NCI-H1092 treated with DMSO at 0.1 percent for 48 hours (cell line): ENCODE data around the gene SERHL2.
"Not testable (repeated sequence)": the region's sequence is repeated elsewhere in the genome, so short reads cannot be mapped to it uniquely, and the experiment has no call there.

ENCODE experiments used
- DNase-seq: peaks from one replicate; lab custom pipeline; 2025; lab: John Stamatoyannopoulos, UW

Gene SERHL2

DNA sequence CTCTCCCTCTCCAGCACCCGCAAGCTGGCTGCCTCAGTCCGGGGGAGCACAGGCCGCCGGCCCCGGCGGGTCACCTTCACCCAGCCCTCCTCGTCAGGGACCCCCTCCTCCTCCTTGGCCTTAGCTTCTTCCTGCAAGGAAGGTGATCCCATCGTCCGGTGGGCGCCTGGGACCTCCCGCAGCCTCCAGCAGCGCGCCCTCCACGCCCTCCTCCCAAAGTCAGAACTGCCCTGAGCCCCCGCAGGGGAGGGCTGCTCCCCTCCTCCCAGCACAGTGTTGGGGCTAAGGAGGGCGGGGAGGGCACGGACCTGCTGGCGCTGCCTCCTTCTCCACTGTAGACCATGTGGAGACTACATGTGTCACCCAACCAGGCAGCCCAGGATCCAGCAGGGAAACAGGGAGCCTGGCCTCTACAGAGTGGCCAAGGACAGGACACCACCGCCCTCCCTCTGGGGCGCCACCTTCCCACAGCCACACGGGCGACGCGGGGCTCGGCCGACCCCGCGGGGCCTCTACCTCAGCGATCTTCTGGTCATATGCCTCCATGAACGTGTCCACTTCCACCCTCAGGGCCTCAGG, 22.3 kb downstream of the SERHL2 start:
- DNase-seq = not testable (repeated sequence)

DNA sequence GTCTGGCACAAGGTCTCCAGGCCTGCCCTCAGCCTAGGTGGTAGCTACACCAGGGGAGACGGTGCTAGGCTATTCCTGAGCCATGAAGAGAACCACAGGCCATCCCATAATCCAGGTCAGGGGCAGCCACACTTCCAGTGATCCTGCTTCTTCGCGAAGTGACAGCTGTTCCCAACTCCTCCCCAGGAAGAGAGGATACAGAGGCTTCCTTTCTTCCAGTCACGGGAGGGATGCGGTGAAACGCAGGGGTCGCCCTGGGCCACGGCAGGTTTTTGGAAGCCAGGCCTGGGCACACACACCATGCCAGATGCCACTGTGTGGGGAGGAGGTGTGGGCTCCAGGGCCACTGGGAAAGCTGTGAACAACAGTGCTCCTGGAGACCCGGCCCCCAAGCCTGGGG, 23.4 kb downstream of the SERHL2 start:
- not testable (repeated sequence) for DNase-seq

DNA sequence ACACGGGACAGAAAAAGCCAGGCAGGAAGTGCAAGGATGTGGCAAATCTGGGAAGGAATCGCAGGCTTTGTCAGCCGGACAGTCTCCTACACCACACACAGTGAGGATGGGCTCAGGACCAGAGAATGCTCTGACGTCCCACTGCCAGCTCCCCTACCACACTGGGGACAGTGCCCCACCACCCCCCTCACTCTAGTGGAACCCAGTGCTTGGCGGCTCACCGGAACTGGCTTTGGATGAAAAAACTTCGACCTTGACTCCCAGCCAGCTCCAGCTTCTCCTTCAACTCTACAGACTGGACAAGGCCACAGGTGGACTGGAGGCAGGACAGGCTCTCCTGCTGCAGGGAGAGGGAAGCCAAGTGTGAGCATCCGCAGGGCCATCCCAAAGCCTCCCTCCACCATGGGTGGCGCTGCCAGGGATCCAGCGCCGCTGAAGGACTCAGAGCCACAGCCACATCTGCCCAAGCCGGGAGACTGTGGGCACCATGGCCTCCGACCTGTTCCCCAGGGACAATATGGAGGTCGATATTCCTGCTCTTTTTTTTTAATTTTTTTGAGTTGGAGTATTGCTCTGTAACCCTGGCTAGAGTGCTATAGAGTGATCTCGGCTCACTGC, 24.0 kb downstream of the SERHL2 start:
- no peak for DNase-seq

DNA sequence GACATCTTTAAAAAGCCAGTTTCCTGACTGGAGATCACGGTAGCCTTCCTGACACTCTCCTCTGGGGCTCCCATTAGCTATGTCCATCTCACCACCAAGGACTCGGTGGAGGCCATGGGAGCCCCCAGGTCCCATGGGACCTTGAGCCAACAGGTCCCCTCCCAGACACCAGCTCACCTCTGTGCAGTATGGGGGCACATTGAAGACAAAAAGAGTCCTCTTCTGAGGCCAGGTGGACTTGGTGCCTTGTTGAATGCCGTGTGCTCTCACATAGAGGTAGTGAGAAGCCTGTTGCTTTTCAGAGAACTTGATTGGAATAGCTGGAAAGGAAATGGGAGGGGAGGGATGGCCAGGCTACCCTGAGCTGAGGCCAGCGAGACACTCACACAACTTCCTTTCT, 26.3 kb downstream of the SERHL2 start:
- DNase-seq = not testable (repeated sequence)

DNA sequence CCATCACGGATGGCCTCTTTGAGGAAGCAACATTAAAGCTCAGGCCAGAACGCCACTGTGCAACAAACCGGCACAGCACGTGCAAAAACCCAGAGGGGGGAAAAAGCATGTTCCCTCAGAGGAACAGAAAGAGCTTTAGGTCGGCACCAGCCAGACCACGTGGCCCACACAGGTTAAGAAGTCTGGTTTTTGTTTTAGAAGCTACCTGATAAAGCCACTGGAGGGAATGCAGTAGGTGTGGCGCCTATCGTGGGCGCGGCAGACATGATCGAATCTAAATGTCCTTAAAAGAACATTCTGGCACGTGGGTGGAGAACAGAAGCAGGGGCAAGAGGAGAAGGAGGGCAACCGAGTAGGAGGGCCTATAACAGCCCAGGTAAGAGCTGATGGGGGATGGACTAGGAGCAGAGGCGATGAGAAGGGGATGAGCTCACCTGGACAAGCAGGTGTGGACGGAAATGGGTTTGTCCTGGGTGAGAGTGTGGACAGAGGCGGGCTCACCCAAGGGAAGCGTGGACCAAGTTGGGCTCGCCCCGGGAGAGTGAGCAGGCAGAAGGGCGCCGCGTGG, 27.5 kb downstream of the SERHL2 start:
- not testable (repeated sequence) for DNase-seq

DNA sequence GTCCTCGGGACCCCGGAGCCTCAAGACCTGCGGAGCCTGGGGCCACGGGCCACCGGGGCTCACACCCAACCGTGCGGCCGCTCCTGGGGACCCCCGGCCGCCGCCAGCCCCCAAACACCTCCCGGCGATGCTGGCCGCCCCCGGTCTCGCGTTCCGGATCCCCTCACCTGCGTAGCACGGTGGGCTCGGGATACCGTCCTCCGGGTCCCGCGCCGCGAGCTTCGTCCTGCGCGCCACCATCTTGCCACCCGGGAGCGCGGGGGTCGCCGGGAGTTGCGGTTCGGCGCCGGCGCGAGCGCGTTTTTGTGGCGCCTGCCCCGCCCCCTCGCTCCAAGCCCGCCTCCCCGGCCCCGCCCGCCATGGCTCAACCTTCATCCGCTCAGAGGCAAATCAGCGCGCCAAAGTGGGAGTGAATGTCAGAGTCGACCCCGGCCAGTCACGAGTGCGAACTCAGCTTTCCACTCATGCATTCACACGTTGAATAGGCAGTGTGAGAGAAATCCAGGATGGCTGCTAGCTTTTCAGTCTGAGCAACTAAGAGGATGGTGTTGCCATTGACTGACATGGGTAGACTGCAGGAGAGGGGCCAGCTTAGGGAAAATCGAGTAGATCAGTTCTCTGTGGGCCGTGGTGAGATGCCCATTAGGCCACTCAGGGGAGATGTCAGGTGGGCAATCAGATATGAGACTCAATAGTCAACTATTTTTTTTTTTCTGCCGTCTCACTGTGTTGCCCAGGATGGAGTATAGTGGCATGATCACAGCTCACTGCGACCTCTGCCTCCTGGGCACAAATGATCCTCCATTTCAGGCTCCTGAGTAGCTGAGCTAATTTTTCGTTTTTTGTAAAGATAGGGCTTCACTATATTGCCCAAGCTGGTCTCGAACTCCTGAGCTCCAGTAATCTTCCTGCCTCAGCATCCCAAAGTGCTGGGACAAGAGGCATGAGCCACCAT, 28.3 kb downstream of the SERHL2 start:
- DNase-seq = peak; percentile 71

DNA sequence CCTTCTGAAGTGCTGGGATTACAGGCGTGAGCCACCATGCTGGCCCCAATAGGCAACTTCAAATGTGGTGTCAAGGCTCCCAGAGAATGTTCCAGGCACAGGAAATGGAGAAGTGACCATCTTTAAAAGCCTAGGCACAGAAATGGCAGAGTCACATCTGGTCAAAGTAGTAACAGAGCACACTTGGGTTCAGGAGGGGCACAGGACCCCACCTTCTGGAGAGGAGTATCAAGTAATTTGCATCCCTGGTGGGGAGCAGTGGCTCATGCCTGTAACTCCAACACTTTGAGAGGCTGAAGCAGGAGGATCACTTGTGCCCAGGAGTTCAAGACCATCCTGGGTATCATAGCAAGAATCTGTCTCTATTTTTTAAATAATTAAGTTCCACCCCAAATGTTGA, 29.2 kb downstream of the SERHL2 start:
- DNase-seq = no peak

DNA sequence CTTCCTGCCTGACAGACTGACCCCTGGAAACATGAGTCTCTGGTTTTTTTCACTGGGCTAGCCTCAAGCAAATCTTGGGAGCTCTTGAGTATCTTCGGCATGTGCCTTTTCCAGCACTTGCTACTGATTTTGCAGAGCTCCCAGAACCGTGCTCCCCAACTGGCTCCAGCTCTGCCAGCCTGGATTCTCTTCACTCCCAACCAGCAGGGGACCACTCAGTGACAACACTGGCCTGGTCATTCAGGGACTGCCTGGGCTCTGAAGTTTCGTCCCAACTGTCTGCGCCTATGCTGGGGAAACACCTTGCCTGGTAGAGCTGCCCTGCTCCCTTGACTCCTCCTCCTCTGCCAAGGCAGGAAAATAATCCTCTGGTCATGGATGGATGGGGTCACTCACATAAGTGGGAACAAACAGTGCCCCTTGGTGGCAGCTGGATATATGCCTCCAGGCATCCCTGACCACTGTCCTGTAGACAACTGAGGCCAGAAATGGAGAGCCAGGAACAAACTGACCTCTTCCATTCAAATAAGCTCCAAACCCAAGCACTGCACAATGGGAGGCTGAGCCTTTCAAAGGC, 30.7 kb downstream of the SERHL2 start:
- DNase-seq = no peak

DNA sequence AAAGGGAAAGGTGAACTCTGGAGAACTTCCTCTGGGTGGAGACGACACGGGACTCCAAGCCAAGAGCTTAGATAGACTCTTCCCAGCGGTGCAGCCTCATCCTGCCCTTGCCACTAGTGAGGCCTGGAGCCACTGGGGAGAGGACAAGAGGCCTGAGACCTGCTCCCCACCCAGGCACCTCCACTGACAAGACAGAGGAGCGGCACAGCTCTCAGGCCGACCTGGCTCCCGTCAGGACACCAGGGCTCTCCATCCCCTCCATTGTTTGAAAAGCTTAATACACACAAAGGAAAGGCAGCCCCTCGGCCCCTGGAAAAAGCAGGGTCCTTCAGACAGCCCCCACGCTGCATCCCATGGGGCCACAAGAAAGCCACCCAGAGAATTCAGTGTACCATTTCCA, 31.3 kb downstream of the SERHL2 start:
- no peak for DNase-seq

DNA sequence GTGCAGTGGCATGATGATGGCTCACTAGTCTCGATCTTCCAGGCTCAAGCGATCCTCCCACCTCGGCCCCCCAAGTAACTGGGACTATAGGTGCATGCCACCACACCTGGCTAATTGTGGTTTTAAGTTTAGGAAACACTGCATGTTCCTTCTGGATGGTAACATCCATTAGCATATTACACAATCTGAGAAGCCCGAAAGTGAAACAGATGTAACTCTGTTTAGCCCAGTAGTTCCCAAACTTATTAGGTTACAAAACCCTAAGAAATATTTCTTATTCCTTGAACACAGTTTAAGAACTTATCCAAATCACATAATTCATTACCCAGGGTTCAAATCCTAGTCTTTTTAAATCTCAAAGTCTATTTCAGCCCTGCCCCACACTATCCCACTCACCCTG, 32.6 kb downstream of the SERHL2 start:
- DNase-seq = no peak

DNA sequence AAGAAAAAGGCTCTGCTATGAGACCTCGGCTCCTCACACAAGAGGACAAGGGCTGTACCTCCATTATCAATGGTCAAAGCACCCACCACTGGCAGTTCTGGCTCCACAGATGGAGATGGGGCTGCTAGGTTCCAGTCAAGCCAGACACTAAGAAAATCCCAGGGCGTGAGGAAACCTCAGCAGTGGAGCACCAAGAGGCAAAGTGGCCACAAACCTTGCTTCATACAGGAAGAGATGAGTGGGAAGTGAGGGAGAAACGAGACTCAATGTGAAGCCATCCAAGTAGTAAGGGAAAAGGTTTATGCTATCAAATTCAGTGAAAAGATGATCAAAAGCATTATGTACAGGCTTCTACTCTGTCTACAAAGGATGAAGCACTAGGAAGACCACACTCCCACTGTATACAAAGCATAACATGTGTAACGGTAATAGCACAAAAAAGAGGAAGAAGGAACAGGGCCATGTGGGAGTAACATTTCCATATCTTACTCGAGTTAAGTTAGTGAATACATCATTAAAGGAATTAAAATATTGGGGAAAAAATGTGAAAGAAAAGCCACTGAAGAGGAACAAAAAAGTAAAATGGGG, 33.9 kb downstream of the SERHL2 start:
- no peak for DNase-seq

DNA sequence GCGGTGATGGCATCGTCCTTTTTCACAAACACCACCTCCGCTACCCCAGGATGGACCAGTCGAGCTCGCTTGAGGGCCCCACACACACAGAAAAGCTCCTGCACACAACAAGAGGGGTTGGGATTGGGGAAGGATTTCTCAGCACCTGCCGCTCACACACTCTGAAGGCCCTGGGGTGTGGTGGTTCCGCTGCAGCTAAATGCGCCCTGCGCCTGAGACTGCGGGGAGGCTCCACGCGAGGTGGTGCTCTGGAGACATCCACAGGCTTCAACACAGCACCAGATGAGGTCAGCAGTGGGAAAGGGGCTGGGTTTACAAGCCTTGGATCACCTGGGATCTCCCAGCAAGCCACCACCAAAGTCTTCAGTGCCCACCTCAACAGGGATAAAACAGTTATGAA, 38.2 kb downstream of the SERHL2 start:
- DNase-seq = no peak

DNA sequence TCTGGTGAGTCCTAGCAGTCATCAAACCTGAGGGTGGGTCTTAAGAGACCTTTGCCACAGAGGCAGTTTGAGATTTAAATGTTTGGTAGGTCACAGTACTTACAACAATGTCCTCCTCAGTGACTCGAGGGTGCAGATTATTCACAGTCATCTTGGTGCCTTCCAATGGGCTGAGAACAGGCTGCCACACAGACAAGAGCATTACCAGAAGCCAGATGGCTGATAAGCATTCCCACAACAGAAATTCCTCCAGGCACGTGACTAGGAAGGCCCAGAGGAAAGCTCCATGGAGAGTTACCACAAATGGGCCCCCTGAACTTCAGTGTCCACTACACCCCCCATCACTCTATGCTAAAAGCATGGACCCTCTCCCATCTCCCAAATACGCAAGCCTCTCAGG, 41.7 kb downstream of the SERHL2 start:
- no peak for DNase-seq

DNA sequence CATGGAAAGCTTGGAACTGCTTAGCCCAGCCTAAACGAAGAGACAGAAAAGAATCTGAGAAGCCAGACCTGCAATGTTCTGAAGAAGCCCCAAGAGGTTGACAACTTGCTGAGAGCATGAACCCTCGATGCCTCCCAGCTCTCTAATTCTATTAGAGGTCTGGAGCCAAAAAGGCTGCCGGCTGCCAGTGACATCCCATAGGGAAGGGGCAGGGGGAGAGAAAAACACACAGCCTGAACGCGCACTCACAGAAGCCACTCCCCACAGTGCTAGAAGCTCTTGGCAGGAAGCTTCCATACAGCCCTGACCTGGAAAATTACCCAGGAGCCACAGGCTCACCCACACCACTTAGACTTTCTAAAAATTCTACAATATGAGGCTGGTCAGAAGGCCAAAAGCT, 42.6 kb downstream of the SERHL2 start:
- DNase-seq = no peak

DNA sequence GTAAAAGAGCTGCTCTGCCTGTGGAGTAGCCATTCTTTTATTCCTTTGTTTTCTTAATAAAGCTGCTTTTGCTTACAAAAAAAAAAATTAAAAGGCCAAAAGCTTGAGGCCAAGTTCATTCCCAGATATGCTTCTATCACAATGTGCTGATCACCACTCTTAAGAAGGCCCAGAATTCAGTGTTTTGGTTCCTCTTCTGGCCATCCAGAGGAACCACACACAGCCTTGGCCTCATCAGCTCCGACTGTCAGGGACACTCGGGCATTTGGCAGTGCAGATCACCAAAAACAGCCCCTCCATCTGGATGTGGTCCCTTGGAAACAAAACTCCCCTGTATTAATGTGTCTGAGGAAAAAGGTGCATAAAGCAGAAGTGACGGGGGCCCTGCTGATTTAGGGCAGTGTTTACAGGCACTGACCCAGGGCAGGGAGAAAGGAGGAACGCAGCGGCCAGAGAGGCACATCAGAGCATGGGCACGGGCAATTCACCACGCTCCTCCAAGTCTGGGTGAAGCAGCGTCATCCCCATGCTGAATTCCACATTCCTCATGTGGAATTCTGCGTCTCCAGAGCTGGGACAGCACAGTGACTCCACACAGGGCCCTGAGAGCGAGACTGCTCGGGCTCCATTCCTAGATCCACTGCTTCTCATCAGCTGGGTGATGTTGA, 43.2 kb downstream of the SERHL2 start:
- DNase-seq = no peak

DNA sequence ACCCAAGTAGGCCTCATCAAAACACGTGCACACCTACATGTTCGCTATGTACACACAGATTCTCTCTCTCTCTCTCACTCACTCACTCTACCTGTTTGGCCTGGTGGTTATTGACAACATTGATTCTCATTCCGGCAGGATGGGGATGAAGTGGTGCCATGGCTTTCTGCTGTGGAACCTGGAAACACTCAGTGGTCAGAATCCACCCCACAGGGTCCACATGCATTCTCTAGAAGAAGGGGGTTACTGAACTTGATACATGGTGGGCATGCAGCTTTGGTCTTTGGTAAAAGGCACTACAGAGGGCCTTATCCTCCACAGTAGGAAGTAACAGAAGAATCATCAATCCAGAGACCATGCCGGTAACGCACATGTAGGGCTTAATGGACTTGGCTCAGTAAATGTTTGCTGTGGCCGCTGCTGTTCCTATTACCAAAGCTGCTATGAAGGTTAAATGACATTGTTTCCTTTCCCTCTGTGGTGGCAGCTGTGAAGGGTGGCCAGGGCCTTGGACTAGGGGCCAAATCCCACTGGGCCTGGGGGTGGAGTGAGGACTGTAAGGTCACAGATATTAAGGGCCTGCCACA, 48.2 kb downstream of the SERHL2 start:
- DNase-seq = no peak

DNA sequence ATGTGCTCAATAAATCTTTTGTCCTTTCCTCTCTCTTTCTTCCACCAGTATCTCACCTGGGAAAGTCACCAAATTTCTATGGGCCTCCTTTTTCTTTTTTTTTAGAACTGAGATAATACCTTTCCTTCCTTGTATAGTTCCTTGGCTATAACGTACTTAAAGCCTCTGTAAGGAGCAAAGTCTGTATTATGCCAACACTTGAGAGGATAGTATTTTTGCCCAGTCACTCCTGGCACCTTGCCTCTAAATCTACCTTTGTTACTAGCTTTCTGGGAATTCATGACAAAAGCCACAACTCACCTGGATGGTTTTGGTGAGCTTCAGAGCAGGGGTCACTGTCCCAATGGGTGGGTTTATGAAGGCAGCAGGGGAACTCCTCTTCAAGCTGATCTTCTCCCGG, 48.7 kb downstream of the SERHL2 start:
- no peak for DNase-seq

DNA sequence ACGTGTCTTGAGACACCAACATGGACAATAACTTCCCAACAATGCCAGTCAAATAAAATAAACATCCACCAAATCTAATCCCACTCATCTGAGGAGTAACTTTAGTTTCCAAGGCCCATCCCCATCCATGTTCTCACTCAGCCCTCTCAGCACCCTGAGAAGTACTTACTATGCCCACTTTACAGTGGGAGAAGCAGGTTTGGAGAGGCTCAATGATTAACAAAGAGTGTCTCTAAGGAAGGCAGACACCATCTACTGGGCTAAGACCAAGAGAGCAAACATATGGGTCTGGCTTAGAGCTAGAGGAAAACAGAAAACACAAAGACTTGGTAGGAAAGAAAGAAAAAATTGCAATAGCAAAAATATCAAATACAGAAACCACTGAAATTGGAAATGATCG, 49.7 kb downstream of the SERHL2 start:
- no peak for DNase-seq

DNA sequence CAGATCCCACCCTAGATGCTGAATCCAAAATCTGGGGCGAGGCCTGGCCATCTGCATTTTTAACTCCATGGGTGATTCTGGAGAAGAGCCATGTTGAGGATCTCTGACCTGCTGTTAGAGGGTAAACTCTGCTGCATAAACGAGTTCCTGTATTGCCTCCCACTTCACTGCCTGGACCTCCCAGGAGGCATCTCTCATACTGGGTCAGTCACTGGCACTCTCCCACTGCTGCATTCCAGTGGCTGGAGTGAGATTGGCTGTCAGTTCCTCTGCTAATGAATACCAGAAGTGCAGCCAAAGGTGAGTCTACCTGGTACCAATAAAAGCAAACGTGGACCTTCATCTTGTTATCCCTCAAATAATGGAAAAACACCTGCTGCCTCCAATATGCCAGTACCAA, 50.6 kb downstream of the SERHL2 start:
- no peak for DNase-seq

DNA sequence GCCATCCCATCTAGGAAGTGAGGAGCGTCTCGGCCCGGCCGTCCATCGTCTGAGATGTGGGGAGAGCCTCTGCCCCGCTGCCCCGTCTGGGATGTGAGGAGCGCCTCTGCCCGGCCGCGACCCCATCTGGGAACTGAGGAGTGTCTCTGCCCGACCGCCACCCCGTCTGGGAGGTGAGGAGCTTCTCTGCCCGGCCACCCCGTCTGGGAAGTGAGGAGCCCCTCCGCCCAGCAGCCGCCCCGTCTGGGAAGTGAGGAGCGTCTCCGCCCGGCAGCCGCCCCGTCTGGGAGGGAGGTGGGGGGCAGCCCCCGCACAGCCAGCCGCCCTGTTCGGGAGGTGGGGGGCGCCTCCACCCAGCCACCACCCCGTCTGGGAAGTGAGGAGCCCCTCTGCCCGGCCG, 53.9 kb downstream of the SERHL2 start:
- DNase-seq = not testable (repeated sequence)
